HepG2 (cell line): ENCODE results near the gene TMEM125. TPM values are rescaled to one million over a fixed set of nuclear protein-coding genes. Genes with fewer than 3 reads are reported as not detected.

Experiments used
- ATAC-seq: fragments of 200-7000 bp; cut with Tn5 transposase; 3 replicates; pipeline ENCODE4 v1.9.1; 2020; ENCODE audit warnings: mild to moderate bottlenecking, moderate library complexity
- BruUV-seq: library from RNA; stranded (reverse); fragments of 400-500 nt; replicated peaks from 2 replicates; lab custom pipeline; 2021; lab: Mats Ljungman, UMichigan
- CTCF ChIA-PET: fragments of 300-600 bp; formaldehyde crosslinking; extraction: SDS; loops from one replicate; lab custom pipeline; 2021; ENCODE audit warnings: low total read pairs, inconsistent platforms, low intra/inter-chr PET ratio; lab: Yijun Ruan, JAX
- POLR2A ChIA-PET: fragments of 350-600 bp; sonication (Branson Sonifier 250); formaldehyde crosslinking; loops from one replicate; lab custom pipeline; 2020; ENCODE audit warnings: antibody characterized with exemption, inconsistent platforms; lab: Yijun Ruan, JAX
- DNase-seq: peaks from one replicate; pipeline ENCODE4 v3.0.0-alpha.2; 2015; ENCODE audit warnings: low spot score
- FAIRE-seq: peaks from 3 replicates; lab custom pipeline; 2011; peaks lifted over from hg19 to GRCh38; lab: Jason Lieb, UNC
- H2AFZ ChIP-seq: one replicate; pipeline ENCODE4 v1.6.1; 2011; ENCODE audit warnings: low read length, inconsistent platforms
- H3K27ac ChIP-seq: fragments of 300-600 bp; 3 replicates; pipeline ENCODE4 v1.8.0; 2011; ENCODE audit warnings: mixed run types, mild to moderate bottlenecking, mixed read lengths, low read length, inconsistent platforms; ENCODE audit not compliant: insufficient read depth; ENCODE audit errors: extremely low read length
- H3K27me3 ChIP-seq, 2 experiments: fragments of 200-600 bp in 1 of 2; 2 replicates in 1 of 2; 3 replicates in 1 of 2; pipeline versions ENCODE4 v1.6.0 to v1.8.0; 2011; ENCODE audit warnings: low read length in 2 of 2, mild to moderate bottlenecking in 2 of 2, moderate library complexity in 2 of 2, inconsistent platforms in 1 of 2; ENCODE audit not compliant: insufficient read depth in 2 of 2, control insufficient read depth in 1 of 2
- H3K36me3 ChIP-seq, 2 experiments: fragments of 200-600 bp in 1 of 2; replicated peaks in 1 of 2; 2 replicates in 1 of 2; 3 replicates in 1 of 2; pipeline versions ENCODE4 v1.5.1 to v1.8.0; 2011; ENCODE audit warnings: low read length in 2 of 2, inconsistent platforms in 1 of 2; ENCODE audit not compliant: insufficient read depth in 2 of 2, control insufficient read depth in 1 of 2
- H3K4me1 ChIP-seq: 2 replicates; pipeline ENCODE4 v1.5.1; 2012; ENCODE audit warnings: low read length, inconsistent platforms; ENCODE audit not compliant: insufficient read depth
- H3K4me2 ChIP-seq: 2 replicates; pipeline ENCODE4 v1.6.0; 2011; ENCODE audit warnings: low read depth, low read length, inconsistent platforms
- H3K4me3 ChIP-seq, 3 experiments: fragments of 200-600 bp in 1 of 3; sonication (generic), shearing (Covaris generic) in 1 of 3; replicated peaks in 1 of 3; 2 replicates each; pipeline ENCODE4 v1.5.1; 2011 to 2016; ENCODE audit warnings: low read length in 3 of 3, inconsistent platforms in 2 of 3, low read depth in 2 of 3, mild to moderate bottlenecking in 2 of 3, control low read depth in 1 of 3, mixed read lengths in 1 of 3; ENCODE audit not compliant: insufficient read depth in 1 of 3
- H3K79me2 ChIP-seq: one replicate; pipeline ENCODE4 v1.6.1; 2011; ENCODE audit warnings: low read length, inconsistent platforms; ENCODE audit not compliant: insufficient read depth
- H3K9ac ChIP-seq: 2 replicates; pipeline ENCODE4 v1.6.0; 2011; ENCODE audit warnings: mild to moderate bottlenecking, low read depth, low read length, inconsistent platforms; ENCODE audit not compliant: insufficient read depth
- H3K9me3 ChIP-seq: 2 replicates; pipeline ENCODE4 v1.5.1; 2012; ENCODE audit warnings: mild to moderate bottlenecking, low read length
- H4K20me1 ChIP-seq: 2 replicates; pipeline ENCODE4 v1.6.0; 2011; ENCODE audit warnings: inconsistent platforms, mild to moderate bottlenecking, low read length, moderate library complexity; ENCODE audit not compliant: insufficient read depth
- DNMT1 ChIP-seq: sonication (generic); formaldehyde crosslinking; IDR thresholded peaks from 2 replicates; pipeline ENCODE4 v1.5.1; 2020; ENCODE audit warnings: mild to moderate bottlenecking, missing genetic modification reagents
- KLF16 ChIP-seq, 2 experiments: sonication (generic) in 1 of 2; formaldehyde crosslinking in 1 of 2; IDR thresholded peaks; 2 replicates each; pipeline versions ENCODE4 v1.6.1 to v1.8.0; 2016 to 2023; ENCODE audit warnings: missing genetic modification reagents in 2 of 2, missing compliant biosample characterization in 1 of 2
- MED8 ChIP-seq: sonication (generic); formaldehyde crosslinking; IDR thresholded peaks from 2 replicates; pipeline ENCODE4 v1.8.1; 2023; ENCODE audit warnings: mild to moderate bottlenecking, missing genetic modification reagents; ENCODE audit not compliant: insufficient replicate concordance
- TOPORS ChIP-seq: sonication (generic); formaldehyde crosslinking; IDR thresholded peaks from 2 replicates; pipeline ENCODE4 v1.8.0; 2023; ENCODE audit warnings: mild to moderate bottlenecking, missing genetic modification reagents
- YEATS2 ChIP-seq: sonication (generic); formaldehyde crosslinking; IDR thresholded peaks from 2 replicates; pipeline ENCODE4 v1.4.0; 2020; ENCODE audit warnings: missing genetic modification reagents, borderline replicate concordance
- ZBTB3 ChIP-seq: sonication (generic); formaldehyde crosslinking; IDR thresholded peaks from 2 replicates; pipeline ENCODE4 v1.4.0; 2020; ENCODE audit warnings: low read depth, mild to moderate bottlenecking, moderate library complexity, missing genetic modification reagents, borderline replicate concordance
- ZNF24 ChIP-seq: fragments of 450-650 bp; IDR thresholded peaks from 2 replicates; pipeline ENCODE4 v1.6.1; 2017; ENCODE audit warnings: antibody characterized with exemption, mild to moderate bottlenecking
- ZNF569 ChIP-seq: sonication (generic); formaldehyde crosslinking; IDR thresholded peaks from 2 replicates; pipeline ENCODE4 v1.5.0; 2020; ENCODE audit warnings: mild to moderate bottlenecking, missing genetic modification reagents, moderate library complexity, borderline replicate concordance
- ZNF841 ChIP-seq: sonication (generic); formaldehyde crosslinking; IDR thresholded peaks from 2 replicates; pipeline ENCODE4 v1.8.1; 2023; ENCODE audit warnings: missing genetic modification reagents, borderline replicate concordance
- WGBS: methylation state at CpG from one replicate; pipeline ENCODE4 v1.1.6; 2017; ENCODE audit warnings: low lambda C conversion rate; 5-methylcytosine and 5-hydroxymethylcytosine counted together
- in situ Hi-C: cut with HindIII; loops from 2 replicates; pipeline ENCODE4 v1.10.0; 2017; ENCODE audit warnings: low pct_unique_long_range_greater_than_20kb; ENCODE audit not compliant: extremely low pct_ligation_motif_present
- intact Hi-C: fragments of 100-400 bp; cut with micrococcal nuclease; formaldehyde crosslinking; loops from one replicate; pipeline ENCODE4 v1.10.0; 2022; ENCODE audit not compliant: unreplicated experiment
- polyA plus RNA-seq, 8 experiments: library from polyadenylated mRNA; depleted of rRNA in 3 of 8; stranded (reverse) in 7 of 8; unstranded in 1 of 8; fragments of >200 nt; fragmentation: Illumina TruSeq in 4 of 8; extraction: Trizol in 4 of 8; gene quantifications; 2 replicates each; pipeline versions ENCODE4 v1.2.1 to v1.2.3, GENCODE V29; 2011 to 2016; ENCODE audit warnings: low read depth in 4 of 8, missing spikeins in 1 of 8, mixed read lengths in 1 of 8; ENCODE audit not compliant: insufficient read depth in 1 of 8
- total RNA-seq, 5 experiments: library from RNA; depleted of rRNA; stranded (reverse); fragments of >200 nt; fragmentation: Illumina TruSeq; extraction: Trizol; gene quantifications; 2 replicates each; pipeline ENCODE4 v1.2.3, GENCODE V29; 2016; ENCODE audit warnings: low read depth in 1 of 5
- TF ChIP-seq, protein P1 (sequence below): IDR thresholded peaks from 2 replicates; pipeline ENCODE4 v1.4.0; 2020; ENCODE audit warnings: mild to moderate bottlenecking, missing genetic modification reagents
- TF ChIP-seq, protein P2 (sequence below): sonication (generic); formaldehyde crosslinking; IDR thresholded peaks from 2 replicates; pipeline ENCODE4 v1.5.1; 2020; ENCODE audit warnings: mild to moderate bottlenecking, missing genetic modification reagents
- TF ChIP-seq, protein P3 (sequence below): IDR thresholded peaks from 2 replicates; pipeline ENCODE4 v1.6.1; 2012; ENCODE audit warnings: inconsistent platforms
- TF ChIP-seq, protein P4 (sequence below): sonication (generic); formaldehyde crosslinking; IDR thresholded peaks from 2 replicates; pipeline ENCODE4 v1.4.0; 2020; ENCODE audit warnings: missing genetic modification reagents
- TF ChIP-seq, protein P5 (sequence below): sonication (generic); formaldehyde crosslinking; IDR thresholded peaks from 2 replicates; pipeline ENCODE4 v1.5.0; 2020; ENCODE audit warnings: mild to moderate bottlenecking, missing genetic modification reagents, moderate library complexity

TMEM125 gene
- total and polyA plus RNA-seq, 2 of the 13 experiments (the other 11 are each of a cell fraction or from before 2014, with no cell fraction given), result 0.03 TPM; not detected in 1

DNA sequence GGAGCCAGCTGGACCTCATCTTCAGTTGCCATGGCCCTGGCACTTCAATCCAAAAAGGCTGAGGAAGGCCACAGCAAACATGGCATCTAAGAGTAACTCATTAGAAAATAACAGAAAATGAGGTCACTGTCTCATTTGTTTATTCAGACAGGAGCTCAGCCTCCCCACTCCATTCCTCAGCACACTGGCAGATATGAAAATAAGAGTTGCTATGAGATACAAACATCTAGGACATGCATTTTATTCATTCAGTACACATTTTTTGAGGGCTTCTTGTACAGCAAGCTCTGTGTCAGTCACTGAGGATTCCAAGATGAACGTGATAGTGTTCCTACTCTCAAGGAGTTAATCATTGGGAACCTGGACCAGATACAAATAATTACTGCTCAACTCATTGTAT, 32.7 kb upstream of the TMEM125 start:
- no peaks in the 10 kb centered on the region for H3K79me2 ChIP-seq
- intact Hi-C loops, result loop anchor here (5.0 kb wide), 1 partner anchor 110 kb away; no protein-coding TSS in a partner anchor
- no peak for ATAC-seq
- TF ChIP-seq TOPORS (CRISPR knock-in tag) (no peak), ZNF24 (no peak), MED8 (no peak), DNMT1 (no peak), YEATS2 (CRISPR knock-in tag) (no peak), ZBTB3 (CRISPR knock-in tag) (no peak), ZNF841 (no peak), KLF16 (CRISPR knock-in tag; IDR thresholded peaks at IDR 0.05) (no peak), ZNF569 (CRISPR knock-in tag) (no peak)
- TF ChIP-seq, protein P1, sequence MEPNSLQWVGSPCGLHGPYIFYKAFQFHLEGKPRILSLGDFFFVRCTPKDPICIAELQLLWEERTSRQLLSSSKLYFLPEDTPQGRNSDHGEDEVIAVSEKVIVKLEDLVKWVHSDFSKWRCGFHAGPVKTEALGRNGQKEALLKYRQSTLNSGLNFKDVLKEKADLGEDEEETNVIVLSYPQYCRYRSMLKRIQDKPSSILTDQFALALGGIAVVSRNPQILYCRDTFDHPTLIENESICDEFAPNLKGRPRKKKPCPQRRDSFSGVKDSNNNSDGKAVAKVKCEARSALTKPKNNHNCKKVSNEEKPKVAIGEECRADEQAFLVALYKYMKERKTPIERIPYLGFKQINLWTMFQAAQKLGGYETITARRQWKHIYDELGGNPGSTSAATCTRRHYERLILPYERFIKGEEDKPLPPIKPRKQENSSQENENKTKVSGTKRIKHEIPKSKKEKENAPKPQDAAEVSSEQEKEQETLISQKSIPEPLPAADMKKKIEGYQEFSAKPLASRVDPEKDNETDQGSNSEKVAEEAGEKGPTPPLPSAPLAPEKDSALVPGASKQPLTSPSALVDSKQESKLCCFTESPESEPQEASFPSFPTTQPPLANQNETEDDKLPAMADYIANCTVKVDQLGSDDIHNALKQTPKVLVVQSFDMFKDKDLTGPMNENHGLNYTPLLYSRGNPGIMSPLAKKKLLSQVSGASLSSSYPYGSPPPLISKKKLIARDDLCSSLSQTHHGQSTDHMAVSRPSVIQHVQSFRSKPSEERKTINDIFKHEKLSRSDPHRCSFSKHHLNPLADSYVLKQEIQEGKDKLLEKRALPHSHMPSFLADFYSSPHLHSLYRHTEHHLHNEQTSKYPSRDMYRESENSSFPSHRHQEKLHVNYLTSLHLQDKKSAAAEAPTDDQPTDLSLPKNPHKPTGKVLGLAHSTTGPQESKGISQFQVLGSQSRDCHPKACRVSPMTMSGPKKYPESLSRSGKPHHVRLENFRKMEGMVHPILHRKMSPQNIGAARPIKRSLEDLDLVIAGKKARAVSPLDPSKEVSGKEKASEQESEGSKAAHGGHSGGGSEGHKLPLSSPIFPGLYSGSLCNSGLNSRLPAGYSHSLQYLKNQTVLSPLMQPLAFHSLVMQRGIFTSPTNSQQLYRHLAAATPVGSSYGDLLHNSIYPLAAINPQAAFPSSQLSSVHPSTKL (CRISPR knock-in tag), result no peak
- TF ChIP-seq, protein P2, sequence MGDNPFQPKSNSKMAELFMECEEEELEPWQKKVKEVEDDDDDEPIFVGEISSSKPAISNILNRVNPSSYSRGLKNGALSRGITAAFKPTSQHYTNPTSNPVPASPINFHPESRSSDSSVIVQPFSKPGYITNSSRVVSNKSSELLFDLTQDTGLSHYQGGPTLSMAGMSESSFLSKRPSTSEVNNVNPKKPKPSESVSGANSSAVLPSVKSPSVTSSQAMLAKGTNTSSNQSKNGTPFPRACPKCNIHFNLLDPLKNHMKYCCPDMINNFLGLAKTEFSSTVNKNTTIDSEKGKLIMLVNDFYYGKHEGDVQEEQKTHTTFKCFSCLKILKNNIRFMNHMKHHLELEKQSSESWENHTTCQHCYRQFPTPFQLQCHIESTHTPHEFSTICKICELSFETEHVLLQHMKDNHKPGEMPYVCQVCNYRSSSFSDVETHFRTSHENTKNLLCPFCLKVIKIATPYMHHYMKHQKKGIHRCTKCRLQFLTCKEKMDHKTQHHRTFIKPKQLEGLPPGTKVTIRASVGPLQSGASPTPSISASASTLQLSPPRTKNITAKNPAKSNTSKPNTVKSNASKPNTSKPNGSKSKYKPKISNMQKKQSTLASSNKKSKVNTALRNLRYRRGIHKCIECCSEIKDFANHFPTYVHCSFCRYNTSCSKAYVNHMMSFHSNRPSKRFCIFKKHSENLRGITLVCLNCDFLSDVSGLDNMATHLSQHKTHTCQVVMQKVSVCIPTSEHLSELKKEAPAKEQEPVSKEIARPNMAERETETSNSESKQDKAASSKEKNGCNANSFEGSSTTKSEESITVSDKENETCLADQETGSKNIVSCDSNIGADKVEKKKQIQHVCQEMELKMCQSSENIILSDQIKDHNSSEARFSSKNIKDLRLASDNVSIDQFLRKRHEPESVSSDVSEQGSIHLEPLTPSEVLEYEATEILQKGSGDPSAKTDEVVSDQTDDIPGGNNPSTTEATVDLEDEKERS, result no peak
- TF ChIP-seq, protein P3, sequence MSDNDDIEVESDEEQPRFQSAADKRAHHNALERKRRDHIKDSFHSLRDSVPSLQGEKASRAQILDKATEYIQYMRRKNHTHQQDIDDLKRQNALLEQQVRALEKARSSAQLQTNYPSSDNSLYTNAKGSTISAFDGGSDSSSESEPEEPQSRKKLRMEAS, result no peak
- TF ChIP-seq, protein P4, sequence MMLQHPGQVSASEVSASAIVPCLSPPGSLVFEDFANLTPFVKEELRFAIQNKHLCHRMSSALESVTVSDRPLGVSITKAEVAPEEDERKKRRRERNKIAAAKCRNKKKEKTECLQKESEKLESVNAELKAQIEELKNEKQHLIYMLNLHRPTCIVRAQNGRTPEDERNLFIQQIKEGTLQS (CRISPR knock-in tag), result no peak
- TF ChIP-seq, protein P5, sequence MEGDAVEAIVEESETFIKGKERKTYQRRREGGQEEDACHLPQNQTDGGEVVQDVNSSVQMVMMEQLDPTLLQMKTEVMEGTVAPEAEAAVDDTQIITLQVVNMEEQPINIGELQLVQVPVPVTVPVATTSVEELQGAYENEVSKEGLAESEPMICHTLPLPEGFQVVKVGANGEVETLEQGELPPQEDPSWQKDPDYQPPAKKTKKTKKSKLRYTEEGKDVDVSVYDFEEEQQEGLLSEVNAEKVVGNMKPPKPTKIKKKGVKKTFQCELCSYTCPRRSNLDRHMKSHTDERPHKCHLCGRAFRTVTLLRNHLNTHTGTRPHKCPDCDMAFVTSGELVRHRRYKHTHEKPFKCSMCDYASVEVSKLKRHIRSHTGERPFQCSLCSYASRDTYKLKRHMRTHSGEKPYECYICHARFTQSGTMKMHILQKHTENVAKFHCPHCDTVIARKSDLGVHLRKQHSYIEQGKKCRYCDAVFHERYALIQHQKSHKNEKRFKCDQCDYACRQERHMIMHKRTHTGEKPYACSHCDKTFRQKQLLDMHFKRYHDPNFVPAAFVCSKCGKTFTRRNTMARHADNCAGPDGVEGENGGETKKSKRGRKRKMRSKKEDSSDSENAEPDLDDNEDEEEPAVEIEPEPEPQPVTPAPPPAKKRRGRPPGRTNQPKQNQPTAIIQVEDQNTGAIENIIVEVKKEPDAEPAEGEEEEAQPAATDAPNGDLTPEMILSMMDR (CRISPR knock-in tag), result no peak
- TF ChIP-seq, all 625 proteins: peak for 0
- Histone ChIP-seq H3K9me3 (no peaks in the 10 kb centered on the region), H2AFZ (no peak overlapping the region), H3K36me3 (no peaks in the 10 kb centered on the region), H3K4me1 (peaks cover 6% of the 10 kb centered on the region; the same call in 1 of the 2 replicates), H4K20me1 (no peaks in the 10 kb centered on the region), H3K27ac (no peak overlapping the region), H3K4me3 (no peak overlapping the region), H3K27me3 (peaks cover 1 to 24% of the 10 kb centered on the region in 2 experiments; a peak in 3 of 5 replicates), H3K9ac (no peak overlapping the region), H3K4me2 (no peak overlapping the region)
- POLR2A ChIA-PET, result no interaction called here
- no peak for FAIRE-seq
- CTCF ChIA-PET, result interaction anchor here (0.9 to 2.1 kb wide), 3 partner anchors 121 to 178 kb away, joined by 5 to 36 read pairs (median 9); partner anchors contain the start of gene CDC20
- DNase-seq, result no peak
- 0% methylated on average over 1 of the region's 1 CpG for WGBS
- BruUV-seq, result no TSS peak
- in situ Hi-C loops, result no loop called here
